ENCODE data around the gene SBDS.

The SBDS gene

DNA sequence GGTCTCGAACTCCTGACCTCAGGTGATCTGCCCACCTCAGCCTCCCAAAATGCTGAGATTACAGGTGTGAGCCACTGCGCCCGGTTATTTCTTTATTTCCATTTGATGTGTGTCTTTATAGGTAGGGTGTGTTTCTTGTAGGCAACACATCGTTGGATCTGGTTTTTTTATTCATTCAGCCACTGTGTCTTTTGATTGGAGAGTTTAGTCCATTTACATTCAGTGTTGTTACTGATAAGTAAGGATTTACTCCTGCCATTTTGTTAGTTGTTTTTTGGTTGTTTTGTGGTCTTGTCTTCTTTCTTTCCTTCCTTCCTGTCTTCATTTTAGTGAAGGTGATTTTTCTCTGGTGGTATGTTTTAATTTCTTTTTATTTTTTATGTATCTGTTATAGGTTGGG is 57.4 kb downstream of the SBDS start:
- no peak for DNase-seq (ENCODE audit: low spot score)
